HepG2 (cell line): ENCODE measurements around the gene EIF1AD. TPM values are rescaled to one million over a fixed set of nuclear protein-coding genes. Genes with fewer than 3 reads are reported as not detected.

Source experiments
- ATAC-seq: fragments of 200-7000 bp; cut with Tn5 transposase; 3 replicates; pipeline ENCODE4 v1.9.1; 2020; ENCODE audit warnings: mild to moderate bottlenecking, moderate library complexity
- BruUV-seq: library from RNA; stranded (reverse); fragments of 400-500 nt; replicated peaks from 2 replicates; lab custom pipeline; 2021; lab: Mats Ljungman, UMichigan
- CTCF ChIA-PET: fragments of 300-600 bp; formaldehyde crosslinking; extraction: SDS; loops from one replicate; lab custom pipeline; 2021; ENCODE audit warnings: low total read pairs, inconsistent platforms, low intra/inter-chr PET ratio; lab: Yijun Ruan, JAX
- POLR2A ChIA-PET: fragments of 350-600 bp; sonication (Branson Sonifier 250); formaldehyde crosslinking; loops from one replicate; lab custom pipeline; 2020; ENCODE audit warnings: antibody characterized with exemption, inconsistent platforms; lab: Yijun Ruan, JAX
- DNase-seq: peaks from one replicate; pipeline ENCODE4 v3.0.0-alpha.2; 2015; ENCODE audit warnings: low spot score
- FAIRE-seq: peaks from 3 replicates; lab custom pipeline; 2011; peaks lifted over from hg19 to GRCh38; lab: Jason Lieb, UNC
- H2AFZ ChIP-seq: one replicate; pipeline ENCODE4 v1.6.1; 2011; ENCODE audit warnings: low read length, inconsistent platforms
- H3K27ac ChIP-seq: fragments of 300-600 bp; 3 replicates; pipeline ENCODE4 v1.8.0; 2011; ENCODE audit warnings: mixed run types, mild to moderate bottlenecking, mixed read lengths, low read length, inconsistent platforms; ENCODE audit not compliant: insufficient read depth; ENCODE audit errors: extremely low read length
- H3K27me3 ChIP-seq, 2 experiments: fragments of 200-600 bp in 1 of 2; 2 replicates in 1 of 2; 3 replicates in 1 of 2; pipeline versions ENCODE4 v1.6.0 to v1.8.0; 2011; ENCODE audit warnings: low read length in 2 of 2, mild to moderate bottlenecking in 2 of 2, moderate library complexity in 2 of 2, inconsistent platforms in 1 of 2; ENCODE audit not compliant: insufficient read depth in 2 of 2, control insufficient read depth in 1 of 2
- H3K36me3 ChIP-seq, 2 experiments: fragments of 200-600 bp in 1 of 2; replicated peaks in 1 of 2; 2 replicates in 1 of 2; 3 replicates in 1 of 2; pipeline versions ENCODE4 v1.5.1 to v1.8.0; 2011; ENCODE audit warnings: low read length in 2 of 2, inconsistent platforms in 1 of 2; ENCODE audit not compliant: insufficient read depth in 2 of 2, control insufficient read depth in 1 of 2
- H3K4me1 ChIP-seq: 2 replicates; pipeline ENCODE4 v1.5.1; 2012; ENCODE audit warnings: low read length, inconsistent platforms; ENCODE audit not compliant: insufficient read depth
- H3K4me2 ChIP-seq: 2 replicates; pipeline ENCODE4 v1.6.0; 2011; ENCODE audit warnings: low read depth, low read length, inconsistent platforms
- H3K4me3 ChIP-seq, 3 experiments: fragments of 200-600 bp in 1 of 3; sonication (generic), shearing (Covaris generic) in 1 of 3; replicated peaks in 1 of 3; 2 replicates each; pipeline ENCODE4 v1.5.1; 2011 to 2016; ENCODE audit warnings: low read length in 3 of 3, inconsistent platforms in 2 of 3, low read depth in 2 of 3, mild to moderate bottlenecking in 2 of 3, control low read depth in 1 of 3, mixed read lengths in 1 of 3; ENCODE audit not compliant: insufficient read depth in 1 of 3
- H3K79me2 ChIP-seq: one replicate; pipeline ENCODE4 v1.6.1; 2011; ENCODE audit warnings: low read length, inconsistent platforms; ENCODE audit not compliant: insufficient read depth
- H3K9ac ChIP-seq: 2 replicates; pipeline ENCODE4 v1.6.0; 2011; ENCODE audit warnings: mild to moderate bottlenecking, low read depth, low read length, inconsistent platforms; ENCODE audit not compliant: insufficient read depth
- H3K9me3 ChIP-seq: 2 replicates; pipeline ENCODE4 v1.5.1; 2012; ENCODE audit warnings: mild to moderate bottlenecking, low read length
- H4K20me1 ChIP-seq: 2 replicates; pipeline ENCODE4 v1.6.0; 2011; ENCODE audit warnings: inconsistent platforms, mild to moderate bottlenecking, low read length, moderate library complexity; ENCODE audit not compliant: insufficient read depth
- FOXA1 ChIP-seq, 2 experiments: fragments of 450-650 bp in 1 of 2; sonication (generic) in 1 of 2; formaldehyde crosslinking in 1 of 2; IDR thresholded peaks; 2 replicates each; pipeline versions ENCODE4 v1.4.0 to v1.6.1; 2016 to 2020; ENCODE audit warnings: missing genetic modification reagents in 1 of 2
- KDM3A ChIP-seq: IDR thresholded peaks from 2 replicates; pipeline ENCODE4 v1.6.1; 2018; ENCODE audit warnings: low read depth, missing compliant biosample characterization
- NRL ChIP-seq: sonication (generic); formaldehyde crosslinking; IDR thresholded peaks from 2 replicates; pipeline ENCODE4 v1.5.0; 2020; ENCODE audit warnings: missing genetic modification reagents, mild to moderate bottlenecking, moderate library complexity, borderline replicate concordance
- SALL1 ChIP-seq: sonication (generic); formaldehyde crosslinking; IDR thresholded peaks from 2 replicates; pipeline ENCODE4 v1.8.0; 2022; ENCODE audit warnings: mild to moderate bottlenecking, missing genetic modification reagents
- SIX4 ChIP-seq: sonication (generic); formaldehyde crosslinking; IDR thresholded peaks from 2 replicates; pipeline ENCODE4 v1.4.0; 2020; ENCODE audit warnings: missing genetic modification reagents
- TAF15 ChIP-seq: fragments of 200-400 bp; formaldehyde crosslinking; IDR thresholded peaks from one replicate; pipeline ENCODE4 v1.6.1; 2018; ENCODE audit warnings: mild to moderate bottlenecking, low read depth, low read length; ENCODE audit not compliant: poor library complexity, severe bottlenecking
- ZNF256 ChIP-seq: sonication (generic); formaldehyde crosslinking; conservative IDR thresholded peaks from 2 replicates; pipeline ENCODE4 v1.4.0; 2020; ENCODE audit warnings: missing genetic modification reagents
- ZNF331 ChIP-seq: sonication (generic); formaldehyde crosslinking; IDR thresholded peaks from 2 replicates; pipeline ENCODE4 v1.4.0; 2020; ENCODE audit warnings: missing genetic modification reagents
- ZNF557 ChIP-seq: sonication (generic); formaldehyde crosslinking; IDR thresholded peaks from 2 replicates; pipeline ENCODE4 v1.4.0; 2020; ENCODE audit warnings: missing genetic modification reagents
- ZNF572 ChIP-seq: sonication (generic); formaldehyde crosslinking; IDR thresholded peaks from 2 replicates; pipeline ENCODE4 v1.5.1; 2020; ENCODE audit warnings: mild to moderate bottlenecking, missing genetic modification reagents
- ZNF607 ChIP-seq: sonication (generic); formaldehyde crosslinking; IDR thresholded peaks from 2 replicates; pipeline ENCODE4 v1.5.1; 2020; ENCODE audit warnings: missing genetic modification reagents, mild to moderate bottlenecking, borderline replicate concordance
- WGBS: methylation state at CpG from one replicate; pipeline ENCODE4 v1.1.6; 2017; ENCODE audit warnings: low lambda C conversion rate; 5-methylcytosine and 5-hydroxymethylcytosine counted together
- in situ Hi-C: cut with HindIII; loops from 2 replicates; pipeline ENCODE4 v1.10.0; 2017; ENCODE audit warnings: low pct_unique_long_range_greater_than_20kb; ENCODE audit not compliant: extremely low pct_ligation_motif_present
- intact Hi-C: fragments of 100-400 bp; cut with micrococcal nuclease; formaldehyde crosslinking; loops from one replicate; pipeline ENCODE4 v1.10.0; 2022; ENCODE audit not compliant: unreplicated experiment
- polyA plus RNA-seq, 8 experiments: library from polyadenylated mRNA; depleted of rRNA in 3 of 8; stranded (reverse) in 7 of 8; unstranded in 1 of 8; fragments of >200 nt; fragmentation: Illumina TruSeq in 4 of 8; extraction: Trizol in 4 of 8; gene quantifications; 2 replicates each; pipeline versions ENCODE4 v1.2.1 to v1.2.3, GENCODE V29; 2011 to 2016; ENCODE audit warnings: low read depth in 4 of 8, missing spikeins in 1 of 8, mixed read lengths in 1 of 8; ENCODE audit not compliant: insufficient read depth in 1 of 8
- total RNA-seq, 5 experiments: library from RNA; depleted of rRNA; stranded (reverse); fragments of >200 nt; fragmentation: Illumina TruSeq; extraction: Trizol; gene quantifications; 2 replicates each; pipeline ENCODE4 v1.2.3, GENCODE V29; 2016; ENCODE audit warnings: low read depth in 1 of 5
- TF ChIP-seq, protein P1 (sequence below): sonication (generic); formaldehyde crosslinking; IDR thresholded peaks from 2 replicates; pipeline ENCODE4 v1.4.0; 2020; ENCODE audit warnings: missing genetic modification reagents
- TF ChIP-seq, protein P2 (sequence below): sonication (generic); formaldehyde crosslinking; IDR thresholded peaks from 2 replicates; pipeline ENCODE4 v1.5.0; 2020; ENCODE audit warnings: missing genetic modification reagents
- TF ChIP-seq, protein P3 (sequence below): sonication (generic); formaldehyde crosslinking; IDR thresholded peaks from 2 replicates; pipeline ENCODE4 v1.5.1; 2020; ENCODE audit warnings: mild to moderate bottlenecking, moderate library complexity, missing genetic modification reagents

EIF1AD gene
- total and polyA plus RNA-seq, 2 of the 13 experiments (the other 11 are each of a cell fraction or from before 2014, with no cell fraction given), result 18.2 to 30.8 TPM

DNA sequence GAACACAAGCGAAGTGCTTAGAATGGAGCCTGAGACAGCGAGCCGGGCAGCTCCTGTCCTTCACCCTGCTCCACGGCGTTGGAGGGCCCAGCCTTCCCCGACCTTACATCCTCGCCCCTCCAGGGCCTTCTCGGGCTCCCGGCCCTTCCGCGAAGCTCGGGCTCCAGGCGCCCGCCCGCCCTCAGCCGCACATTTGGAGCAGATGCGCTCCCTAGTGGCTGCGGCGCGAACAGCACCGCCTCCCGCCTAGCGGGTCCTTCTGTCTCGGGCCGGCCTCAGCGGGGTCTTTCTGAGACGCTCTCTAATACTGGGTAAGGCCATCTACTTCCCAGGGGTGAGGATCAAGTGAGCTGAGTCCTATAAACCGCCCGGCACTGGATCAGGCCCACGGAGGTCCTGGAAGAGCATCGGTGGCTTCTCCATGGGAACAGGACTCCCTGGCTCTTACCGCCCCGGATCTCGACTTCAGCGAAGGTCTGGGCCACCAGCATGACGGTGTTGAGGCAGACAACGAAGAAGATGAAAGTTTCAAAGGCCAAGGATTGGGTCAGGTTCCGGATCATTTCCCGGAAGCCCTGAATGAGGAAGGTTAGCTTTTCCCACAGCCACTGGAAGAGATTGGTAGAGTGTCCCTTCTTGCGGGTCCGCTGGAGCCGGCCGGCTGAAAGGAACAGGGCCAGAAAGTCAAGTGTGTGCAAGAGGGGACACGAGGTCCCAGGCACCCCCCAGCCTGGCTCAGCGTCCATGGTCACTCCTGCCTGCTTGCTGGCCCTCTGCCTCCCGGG, 20.6 kb upstream of the EIF1AD start:
- in situ Hi-C loops (no loop called here), intact Hi-C loops (no loop called here)
- no peaks in the 10 kb centered on the region for H3K9me3 ChIP-seq
- peak overlapping the region; percentile 64; the same call in 1 of the 2 replicates for H3K9ac ChIP-seq
- H3K4me2 ChIP-seq, result peak overlapping the region; percentile 94
- no TSS peak for BruUV-seq
- H3K79me2 ChIP-seq, result no peaks in the 10 kb centered on the region
- CTCF ChIA-PET, result interaction anchor here (1.2 to 1.5 kb wide), 2 partner anchors 22 to 25 kb away, joined by 4 to 8 read pairs; no protein-coding TSS in a partner anchor
- peaks cover 5 to 28% of the 10 kb centered on the region in 2 experiments; a peak in 3 of 5 replicates for H3K27me3 ChIP-seq
- FAIRE-seq (no peak), ATAC-seq (peak; percentile 82), DNase-seq (peak; percentile 45)
- POLR2A ChIA-PET, result interaction anchor here (0.9 to 1.3 kb wide), 4 partner anchors 14 to 30 kb away, joined by 3 to 5 read pairs (median 4); partner anchors contain the start of genes BANF1, EIF1AD and SF3B2
- no peaks in the 10 kb centered on the region for H4K20me1 ChIP-seq
- WGBS, result 1% methylated on average over 13 of the region's 46 CpGs
- peak overlapping the region; percentile 86 for H2AFZ ChIP-seq
- H3K4me1 ChIP-seq, result peaks cover 21% of the 10 kb centered on the region
- no peak overlapping the region for H3K27ac ChIP-seq
- H3K36me3 ChIP-seq, result no peaks in the 10 kb centered on the region
- H3K4me3 ChIP-seq, result peak overlapping the region; percentile 39 to 72 (median 46); a peak in 5 of 6 replicates
- 0 out of 2 replicates have a peak, but pooled peaks have one; percentile 50 for TF ChIP-seq ZNF256 (CRISPR knock-in tag)
- peak; percentile 65; the same call in 1 of the 2 replicates for TF ChIP-seq NRL
- no peak for TF ChIP-seq FOXA1 (IDR thresholded peaks at IDR 0.05)
- TF ChIP-seq FOXA1 (CRISPR knock-in tag; IDR thresholded peaks at IDR 0.05), result no peak
- peak; percentile 38; the same call in 1 of the 2 replicates for TF ChIP-seq ZNF331 (CRISPR knock-in tag)
- TF ChIP-seq ZNF557 (CRISPR knock-in tag), result 0 out of 2 replicates have a peak, but pooled peaks have one; percentile 46
- TF ChIP-seq SALL1 (CRISPR knock-in tag), result peak; percentile 21; the same call in 1 of the 2 replicates
- TF ChIP-seq, protein P1, sequence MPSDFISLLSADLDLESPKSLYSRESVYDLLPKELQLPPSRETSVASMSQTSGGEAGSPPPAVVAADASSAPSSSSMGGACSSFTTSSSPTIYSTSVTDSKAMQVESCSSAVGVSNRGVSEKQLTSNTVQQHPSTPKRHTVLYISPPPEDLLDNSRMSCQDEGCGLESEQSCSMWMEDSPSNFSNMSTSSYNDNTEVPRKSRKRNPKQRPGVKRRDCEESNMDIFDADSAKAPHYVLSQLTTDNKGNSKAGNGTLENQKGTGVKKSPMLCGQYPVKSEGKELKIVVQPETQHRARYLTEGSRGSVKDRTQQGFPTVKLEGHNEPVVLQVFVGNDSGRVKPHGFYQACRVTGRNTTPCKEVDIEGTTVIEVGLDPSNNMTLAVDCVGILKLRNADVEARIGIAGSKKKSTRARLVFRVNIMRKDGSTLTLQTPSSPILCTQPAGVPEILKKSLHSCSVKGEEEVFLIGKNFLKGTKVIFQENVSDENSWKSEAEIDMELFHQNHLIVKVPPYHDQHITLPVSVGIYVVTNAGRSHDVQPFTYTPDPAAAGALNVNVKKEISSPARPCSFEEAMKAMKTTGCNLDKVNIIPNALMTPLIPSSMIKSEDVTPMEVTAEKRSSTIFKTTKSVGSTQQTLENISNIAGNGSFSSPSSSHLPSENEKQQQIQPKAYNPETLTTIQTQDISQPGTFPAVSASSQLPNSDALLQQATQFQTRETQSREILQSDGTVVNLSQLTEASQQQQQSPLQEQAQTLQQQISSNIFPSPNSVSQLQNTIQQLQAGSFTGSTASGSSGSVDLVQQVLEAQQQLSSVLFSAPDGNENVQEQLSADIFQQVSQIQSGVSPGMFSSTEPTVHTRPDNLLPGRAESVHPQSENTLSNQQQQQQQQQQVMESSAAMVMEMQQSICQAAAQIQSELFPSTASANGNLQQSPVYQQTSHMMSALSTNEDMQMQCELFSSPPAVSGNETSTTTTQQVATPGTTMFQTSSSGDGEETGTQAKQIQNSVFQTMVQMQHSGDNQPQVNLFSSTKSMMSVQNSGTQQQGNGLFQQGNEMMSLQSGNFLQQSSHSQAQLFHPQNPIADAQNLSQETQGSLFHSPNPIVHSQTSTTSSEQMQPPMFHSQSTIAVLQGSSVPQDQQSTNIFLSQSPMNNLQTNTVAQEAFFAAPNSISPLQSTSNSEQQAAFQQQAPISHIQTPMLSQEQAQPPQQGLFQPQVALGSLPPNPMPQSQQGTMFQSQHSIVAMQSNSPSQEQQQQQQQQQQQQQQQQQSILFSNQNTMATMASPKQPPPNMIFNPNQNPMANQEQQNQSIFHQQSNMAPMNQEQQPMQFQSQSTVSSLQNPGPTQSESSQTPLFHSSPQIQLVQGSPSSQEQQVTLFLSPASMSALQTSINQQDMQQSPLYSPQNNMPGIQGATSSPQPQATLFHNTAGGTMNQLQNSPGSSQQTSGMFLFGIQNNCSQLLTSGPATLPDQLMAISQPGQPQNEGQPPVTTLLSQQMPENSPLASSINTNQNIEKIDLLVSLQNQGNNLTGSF (CRISPR knock-in tag), result 0 out of 2 replicates have a peak, but pooled peaks have one; percentile 25
- TF ChIP-seq, protein P2, sequence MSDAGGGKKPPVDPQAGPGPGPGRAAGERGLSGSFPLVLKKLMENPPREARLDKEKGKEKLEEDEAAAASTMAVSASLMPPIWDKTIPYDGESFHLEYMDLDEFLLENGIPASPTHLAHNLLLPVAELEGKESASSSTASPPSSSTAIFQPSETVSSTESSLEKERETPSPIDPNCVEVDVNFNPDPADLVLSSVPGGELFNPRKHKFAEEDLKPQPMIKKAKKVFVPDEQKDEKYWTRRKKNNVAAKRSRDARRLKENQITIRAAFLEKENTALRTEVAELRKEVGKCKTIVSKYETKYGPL (CRISPR knock-in tag), result no peak
- TF ChIP-seq, protein P3, sequence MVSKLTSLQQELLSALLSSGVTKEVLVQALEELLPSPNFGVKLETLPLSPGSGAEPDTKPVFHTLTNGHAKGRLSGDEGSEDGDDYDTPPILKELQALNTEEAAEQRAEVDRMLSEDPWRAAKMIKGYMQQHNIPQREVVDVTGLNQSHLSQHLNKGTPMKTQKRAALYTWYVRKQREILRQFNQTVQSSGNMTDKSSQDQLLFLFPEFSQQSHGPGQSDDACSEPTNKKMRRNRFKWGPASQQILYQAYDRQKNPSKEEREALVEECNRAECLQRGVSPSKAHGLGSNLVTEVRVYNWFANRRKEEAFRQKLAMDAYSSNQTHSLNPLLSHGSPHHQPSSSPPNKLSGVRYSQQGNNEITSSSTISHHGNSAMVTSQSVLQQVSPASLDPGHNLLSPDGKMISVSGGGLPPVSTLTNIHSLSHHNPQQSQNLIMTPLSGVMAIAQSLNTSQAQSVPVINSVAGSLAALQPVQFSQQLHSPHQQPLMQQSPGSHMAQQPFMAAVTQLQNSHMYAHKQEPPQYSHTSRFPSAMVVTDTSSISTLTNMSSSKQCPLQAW (CRISPR knock-in tag), result peak; percentile 31; the same call in 1 of the 2 replicates
- TF ChIP-seq SIX4 (CRISPR knock-in tag), result no peak
- no peak for TF ChIP-seq ZNF572 (CRISPR knock-in tag)
- no peak for TF ChIP-seq TAF15
- TF ChIP-seq KDM3A (CRISPR knock-in tag), result 0 out of 2 replicates have a peak, but pooled peaks have one; percentile 64
- no peak for TF ChIP-seq ZNF607
